Spleen (tissue), 7 donors: ENCODE results near the gene HOXB7.

Experiments used
- POLR2A ChIP-seq, 3 donors: fragments of 450-650 bp; IDR thresholded peaks; one replicate each; pipeline ENCODE4 v1.5.1; 2017; ENCODE audit warnings: antibody characterized with exemption in 3 of 3, mild to moderate bottlenecking in 1 of 3
- POLR2AphosphoS5 ChIP-seq, 3 donors: sonication (generic); formaldehyde crosslinking; IDR thresholded peaks; one replicate each; pipeline ENCODE4 v1.5.1; 2017; ENCODE audit warnings: antibody characterized with exemption in 3 of 3
- TF ChIP-seq, protein P1 (sequence below), 11 experiments: fragments of 200-600 bp in 7 of 11; fragments of 450-650 bp in 4 of 11; sonication (generic) in 4 of 11; IDR thresholded peaks in 8 of 11; conservative IDR thresholded peaks in 3 of 11; 1 replicate in 7 of 11; 2 replicates in 4 of 11; pipeline versions ENCODE4 v1.4.0 to v1.8.0; 2016 to 2021; ENCODE audit warnings: antibody characterized with exemption in 11 of 11, inconsistent platforms in 4 of 11, mild to moderate bottlenecking in 1 of 11
- donor health status: DM: no; HTN: no; CAD: no; lungs with moderate emphysema.
- donor health status: DM: no; HTN: no; CAD: no.
- donor health status: DM: no; HTN: no; CAD: no.

DNA sequence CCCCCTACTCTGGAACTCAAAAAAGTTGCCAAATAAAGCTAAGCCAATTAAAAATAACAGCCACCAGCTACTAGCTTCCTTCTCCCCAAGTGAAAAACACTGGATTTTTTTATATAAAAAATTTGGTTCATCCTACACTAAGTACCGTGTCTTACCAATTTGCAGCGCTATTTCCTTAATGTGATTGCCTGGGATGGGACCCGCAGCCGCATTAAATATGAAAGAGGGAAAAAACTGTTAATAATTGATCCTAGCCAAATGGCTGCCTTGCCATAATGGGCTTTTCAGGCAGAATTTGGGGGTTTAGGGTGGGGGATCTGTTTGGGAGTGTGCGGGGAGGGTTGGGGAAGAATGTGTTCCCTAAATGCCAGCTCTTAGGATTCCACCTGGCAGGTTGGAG lies 13.3 kb upstream of the HOXB7 start:
- TF ChIP-seq, protein P1, sequence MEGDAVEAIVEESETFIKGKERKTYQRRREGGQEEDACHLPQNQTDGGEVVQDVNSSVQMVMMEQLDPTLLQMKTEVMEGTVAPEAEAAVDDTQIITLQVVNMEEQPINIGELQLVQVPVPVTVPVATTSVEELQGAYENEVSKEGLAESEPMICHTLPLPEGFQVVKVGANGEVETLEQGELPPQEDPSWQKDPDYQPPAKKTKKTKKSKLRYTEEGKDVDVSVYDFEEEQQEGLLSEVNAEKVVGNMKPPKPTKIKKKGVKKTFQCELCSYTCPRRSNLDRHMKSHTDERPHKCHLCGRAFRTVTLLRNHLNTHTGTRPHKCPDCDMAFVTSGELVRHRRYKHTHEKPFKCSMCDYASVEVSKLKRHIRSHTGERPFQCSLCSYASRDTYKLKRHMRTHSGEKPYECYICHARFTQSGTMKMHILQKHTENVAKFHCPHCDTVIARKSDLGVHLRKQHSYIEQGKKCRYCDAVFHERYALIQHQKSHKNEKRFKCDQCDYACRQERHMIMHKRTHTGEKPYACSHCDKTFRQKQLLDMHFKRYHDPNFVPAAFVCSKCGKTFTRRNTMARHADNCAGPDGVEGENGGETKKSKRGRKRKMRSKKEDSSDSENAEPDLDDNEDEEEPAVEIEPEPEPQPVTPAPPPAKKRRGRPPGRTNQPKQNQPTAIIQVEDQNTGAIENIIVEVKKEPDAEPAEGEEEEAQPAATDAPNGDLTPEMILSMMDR (IDR thresholded peaks at IDR 0.05 in 8 of 11, conservative IDR thresholded peaks at IDR 0.05 in 3 of 11) = no peak
- TF ChIP-seq POLR2A (IDR thresholded peaks at IDR 0.05) = no peak
- no peak for TF ChIP-seq POLR2AphosphoS5 (IDR thresholded peaks at IDR 0.05)
